A172 (cell line): ENCODE results near the gene OR2B2. TPM values are rescaled to one million over a fixed set of nuclear protein-coding genes. Genes with fewer than 3 reads are reported as not detected.

Experiments used
- DNase-seq: peaks from one replicate; pipeline ENCODE4 v3.0.0-alpha.2; 2015; ENCODE audit warnings: low spot score
- total RNA-seq: library from RNA; depleted of rRNA; stranded (reverse); fragments of >200 nt; shearing (Covaris generic); gene quantifications from 2 replicates; pipeline ENCODE4 v1.2.3, GENCODE V29; 2014; rRNA removed

Gene OR2B2
- total RNA-seq, 1 experiment from 2014 or later: not detected

DNA sequence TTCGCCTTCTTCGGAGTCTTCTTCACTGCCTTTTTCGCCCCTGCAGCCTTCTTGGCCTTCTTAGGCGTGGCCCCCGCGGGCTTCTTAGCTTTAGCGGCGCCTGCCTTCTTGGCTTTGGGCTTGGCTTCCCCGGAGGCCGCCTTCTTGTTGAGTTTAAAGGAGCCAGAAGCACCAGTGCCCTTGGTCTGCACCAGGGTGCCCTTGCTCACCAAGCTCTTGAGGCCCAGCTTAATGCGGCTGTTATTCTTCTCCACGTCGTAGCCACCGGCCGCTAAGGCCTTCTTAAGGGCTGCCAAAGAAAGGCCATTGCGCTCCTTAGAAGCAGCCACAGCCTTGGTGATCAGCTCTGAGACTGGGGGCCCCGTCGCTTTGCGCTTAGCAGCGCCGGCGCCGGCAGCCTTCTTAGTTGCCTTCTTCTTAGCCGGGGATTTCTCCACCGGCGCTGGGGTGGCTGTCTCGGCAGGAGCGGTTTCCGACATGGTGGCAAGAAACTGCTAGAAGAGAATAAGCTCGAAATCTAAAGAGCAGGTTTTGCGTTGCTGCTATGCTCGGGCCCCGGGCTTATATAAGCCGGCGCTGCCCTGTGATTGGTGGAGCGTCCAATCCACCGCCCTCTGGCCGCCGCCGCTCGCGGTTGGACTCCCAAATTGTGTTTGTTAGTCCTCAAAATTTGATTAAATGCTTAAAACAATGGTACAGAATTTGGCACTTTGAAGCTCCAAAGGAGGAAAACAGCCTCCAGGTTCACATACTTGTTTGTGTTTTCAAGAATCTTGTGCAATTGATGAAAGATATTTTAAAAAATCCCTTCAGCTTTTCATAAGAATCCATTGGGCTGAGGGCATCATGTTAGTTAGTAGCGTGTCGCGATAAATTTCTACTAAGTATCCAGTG is 44.9 kb downstream of the OR2B2 start:
- peak; percentile 87 for DNase-seq

DNA sequence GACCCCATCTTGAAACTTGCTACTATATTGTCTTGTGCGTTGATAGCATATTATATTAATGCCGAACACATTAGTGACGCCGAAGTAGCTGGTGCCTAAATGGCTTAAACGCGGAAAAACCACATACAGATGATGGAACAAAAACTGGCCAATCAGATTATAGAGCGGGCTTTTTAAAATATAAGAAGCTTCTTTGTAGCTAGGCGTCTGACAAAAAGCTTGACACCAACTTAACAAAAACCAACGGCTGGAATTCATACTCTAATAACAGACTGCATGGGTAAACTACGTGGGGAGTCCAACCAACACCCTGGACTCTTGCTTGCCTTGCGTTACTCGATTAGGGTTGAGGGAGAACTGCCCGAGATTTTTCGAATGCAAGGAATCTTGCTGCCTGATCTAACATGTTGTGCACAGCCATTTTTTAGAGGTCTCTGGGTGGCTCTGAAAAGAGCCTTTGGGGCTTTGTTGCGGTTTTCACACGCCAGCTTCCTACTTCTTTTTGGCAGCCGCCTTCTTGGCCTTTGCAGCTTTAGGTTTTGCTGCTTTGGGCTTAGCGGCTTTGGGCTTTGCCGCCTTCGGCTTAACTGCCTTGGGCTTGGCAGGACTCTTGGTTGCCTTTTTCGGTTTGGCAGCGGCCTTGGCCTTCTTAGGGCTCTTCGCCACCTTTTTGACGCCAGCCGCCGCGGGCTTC is 45.7 kb downstream of the OR2B2 start:
- DNase-seq: peak; percentile 75

- DNase-seq: no peak
These were observed 46.3 kb downstream of the OR2B2 start for GRCh38 chr6:27865850-27866356.

DNA sequence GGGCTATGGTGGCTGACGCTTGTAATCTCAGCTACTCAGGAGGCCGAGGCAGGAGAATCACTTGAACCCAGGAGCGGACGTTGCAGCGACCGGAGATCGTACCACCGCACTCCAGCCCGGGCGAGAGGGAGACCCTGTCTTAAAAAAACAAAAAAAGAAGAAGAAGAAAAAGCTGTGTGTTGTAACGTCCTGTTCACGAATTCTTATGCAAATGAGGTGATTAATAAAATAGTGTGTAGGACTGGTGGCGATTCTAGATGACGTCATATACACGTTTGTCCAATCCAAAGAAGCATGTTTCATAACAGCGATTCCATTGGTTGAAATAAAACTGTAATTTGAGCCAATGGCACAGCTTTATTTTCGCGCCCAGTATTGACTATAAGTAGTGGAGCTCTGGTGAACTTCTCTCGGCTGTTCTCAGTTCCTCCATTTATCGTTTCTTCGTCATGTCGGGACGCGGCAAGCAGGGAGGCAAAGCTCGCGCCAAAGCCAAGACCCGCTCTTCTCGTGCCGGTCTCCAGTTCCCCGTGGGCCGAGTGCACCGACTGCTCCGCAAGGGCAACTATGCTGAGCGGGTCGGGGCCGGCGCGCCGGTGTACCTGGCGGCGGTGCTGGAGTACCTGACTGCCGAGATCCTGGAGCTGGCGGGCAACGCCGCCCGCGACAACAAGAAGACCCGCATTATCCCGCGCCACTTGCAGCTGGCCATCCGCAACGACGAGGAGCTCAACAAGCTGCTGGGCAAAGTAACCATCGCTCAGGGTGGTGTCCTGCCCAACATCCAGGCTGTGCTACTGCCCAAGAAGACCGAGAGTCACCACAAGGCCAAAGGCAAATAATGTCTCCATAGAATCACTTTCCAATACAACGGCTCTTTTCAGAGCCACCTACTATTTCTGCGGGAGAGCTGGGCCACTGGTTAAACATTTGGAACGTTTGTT is 47.0 kb downstream of the OR2B2 start:
- peak; percentile 98 for DNase-seq

GRCh38 chr6:27863962-27864905 is 48.0 kb downstream of the OR2B2 start:
- DNase-seq: no peak

DNA sequence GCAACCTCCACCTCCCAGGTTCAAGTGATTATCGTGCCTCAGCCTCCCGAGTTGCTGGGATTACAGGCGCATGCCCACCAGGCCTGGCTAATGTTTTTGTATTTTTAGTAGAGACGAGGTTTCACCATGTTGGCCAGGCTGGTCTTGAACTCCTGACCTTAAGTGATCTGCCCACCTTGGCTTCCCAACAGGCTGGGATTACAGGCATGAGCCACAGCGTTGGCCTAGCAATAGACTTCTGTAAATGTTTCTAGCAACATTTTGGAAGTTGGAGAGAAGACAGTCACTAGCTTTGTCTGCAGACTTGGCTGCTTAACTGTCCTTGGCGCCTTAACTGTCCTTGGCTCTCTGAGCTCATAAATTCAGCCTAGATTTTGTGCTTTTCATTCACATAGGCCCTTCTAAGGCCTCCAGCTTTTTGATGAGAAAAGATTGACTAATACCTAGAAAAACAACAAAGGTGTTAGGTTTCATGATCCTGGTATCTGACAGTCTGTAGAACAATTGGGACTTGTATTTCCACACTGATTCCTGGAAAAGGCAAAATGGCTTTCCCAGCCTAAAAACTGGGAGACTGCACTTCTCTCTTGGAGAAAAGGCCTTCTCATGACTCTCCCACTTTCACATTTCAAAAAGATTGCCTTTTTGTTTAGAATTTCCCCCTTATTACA is 49.7 kb downstream of the OR2B2 start:
- DNase-seq: no peak

- no peak for DNase-seq
These were observed 50.3 kb downstream of the OR2B2 start for GRCh38 chr6:27861861-27862260.

GRCh38 chr6:27861276-27861840 is 50.8 kb downstream of the OR2B2 start:
- no peak for DNase-seq

Other genes with a start within 250 kb of the OR2B2 start
- gene OR2B6, start 44.8 kb upstream of the OR2B2 start, total RNA-seq: not detected in 2 replicates
- 0.09 and 1.4 TPM in 2 replicates for gene ZNF165, start 168.2 kb upstream of the OR2B2 start, total RNA-seq
- gene ZSCAN16, start 212.2 kb upstream of the OR2B2 start, total RNA-seq: 7.7 and 9.9 TPM in 2 replicates
- gene ZKSCAN8, start 229.5 kb upstream of the OR2B2 start, total RNA-seq: 10.2 and 10.4 TPM in 2 replicates